HL-60 (cell line): ENCODE results near the gene TSHZ2.

ENCODE experiments used
- DNase-seq, 2 experiments: peaks; one replicate each; pipeline ENCODE4 v3.0.0-alpha.2; 2010 to 2020; ENCODE audit warnings: low read depth in 1 of 2, low spot score in 1 of 2
- H3K27ac ChIP-seq: fragments of 250-450 bp; sonication (Bioruptor Pico); replicated peaks from 2 replicates; pipeline ENCODE4 v1.5.1; 2020; ENCODE audit warnings: mild to moderate bottlenecking, moderate library complexity
- H3K27me3 ChIP-seq: fragments of 250-450 bp; sonication (Bioruptor Pico); 2 replicates; pipeline ENCODE4 v1.5.1; 2021; ENCODE audit warnings: mild to moderate bottlenecking, moderate library complexity; ENCODE audit not compliant: insufficient read depth, poor library complexity, severe bottlenecking
- H3K4me3 ChIP-seq: replicated peaks from 2 replicates; pipeline ENCODE4 v1.5.1; 2011; ENCODE audit warnings: mild to moderate bottlenecking, control low read depth, low read length; ENCODE audit not compliant: insufficient read depth
- GABPA ChIP-seq: IDR thresholded peaks from 2 replicates; pipeline ENCODE4 v1.6.1; 2012; ENCODE audit warnings: low read depth
- POLR2AphosphoS5 ChIP-seq: IDR thresholded peaks from 2 replicates; pipeline ENCODE4 v1.6.1; 2012; ENCODE audit warnings: low read depth
- SPI1 ChIP-seq: IDR thresholded peaks from 2 replicates; pipeline ENCODE4 v1.6.1; 2012; ENCODE audit warnings: low read depth, mild to moderate bottlenecking, borderline replicate concordance
- TF ChIP-seq, protein P1 (sequence below): IDR thresholded peaks from one replicate; pipeline ENCODE4 v1.5.1; 2011; ENCODE audit warnings: low read length, control low read depth, inconsistent platforms; ENCODE audit not compliant: insufficient read depth
- TF ChIP-seq, protein P2 (sequence below): IDR thresholded peaks from 2 replicates; pipeline ENCODE4 v1.6.1; 2012; ENCODE audit warnings: low read depth; ENCODE audit not compliant: insufficient replicate concordance

Gene TSHZ2

DNA sequence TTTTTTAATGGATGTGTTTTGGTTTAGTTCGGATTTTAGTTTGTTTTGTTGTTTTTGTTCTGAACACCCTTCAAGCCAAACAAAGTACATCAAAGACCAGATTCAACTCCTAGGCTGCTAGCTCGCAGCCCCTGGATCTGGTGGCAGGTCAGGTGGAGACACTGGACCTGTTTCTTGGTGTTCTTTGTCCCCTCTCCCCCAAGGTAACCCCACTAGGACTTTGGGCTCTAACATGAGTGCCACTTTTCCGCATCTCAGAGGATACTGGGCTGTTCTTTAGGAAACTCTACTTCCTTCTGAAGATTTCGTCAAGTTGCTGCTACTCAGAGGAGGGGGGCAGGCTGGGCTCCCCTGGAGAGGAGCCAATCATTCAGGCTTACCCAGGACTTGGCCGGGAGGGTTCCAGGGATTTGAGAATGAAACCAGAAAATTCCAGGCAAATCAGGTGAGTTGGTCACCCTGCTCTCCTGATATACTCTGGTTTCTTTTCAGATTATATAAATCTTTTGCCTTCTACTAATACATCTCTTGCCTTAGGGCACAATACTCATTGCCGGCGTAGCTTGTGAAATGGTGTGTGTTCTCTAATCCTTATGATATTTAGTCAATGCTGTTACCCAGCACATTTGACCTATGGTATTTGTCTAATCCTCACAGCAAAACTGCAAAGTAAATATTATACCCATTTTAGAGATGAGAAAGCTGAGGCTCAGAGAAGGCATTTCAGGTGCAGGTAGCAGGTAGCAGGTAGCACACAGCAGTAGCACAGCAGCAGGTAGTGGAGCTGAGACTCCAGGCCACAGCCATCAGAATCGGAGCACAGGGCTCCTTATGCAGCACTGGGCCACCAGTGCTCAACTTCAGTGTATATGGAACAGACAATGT lies 291.6 kb downstream of the TSHZ2 start:
- no peak overlapping the region for H3K4me3 ChIP-seq
- TF ChIP-seq, protein P1, sequence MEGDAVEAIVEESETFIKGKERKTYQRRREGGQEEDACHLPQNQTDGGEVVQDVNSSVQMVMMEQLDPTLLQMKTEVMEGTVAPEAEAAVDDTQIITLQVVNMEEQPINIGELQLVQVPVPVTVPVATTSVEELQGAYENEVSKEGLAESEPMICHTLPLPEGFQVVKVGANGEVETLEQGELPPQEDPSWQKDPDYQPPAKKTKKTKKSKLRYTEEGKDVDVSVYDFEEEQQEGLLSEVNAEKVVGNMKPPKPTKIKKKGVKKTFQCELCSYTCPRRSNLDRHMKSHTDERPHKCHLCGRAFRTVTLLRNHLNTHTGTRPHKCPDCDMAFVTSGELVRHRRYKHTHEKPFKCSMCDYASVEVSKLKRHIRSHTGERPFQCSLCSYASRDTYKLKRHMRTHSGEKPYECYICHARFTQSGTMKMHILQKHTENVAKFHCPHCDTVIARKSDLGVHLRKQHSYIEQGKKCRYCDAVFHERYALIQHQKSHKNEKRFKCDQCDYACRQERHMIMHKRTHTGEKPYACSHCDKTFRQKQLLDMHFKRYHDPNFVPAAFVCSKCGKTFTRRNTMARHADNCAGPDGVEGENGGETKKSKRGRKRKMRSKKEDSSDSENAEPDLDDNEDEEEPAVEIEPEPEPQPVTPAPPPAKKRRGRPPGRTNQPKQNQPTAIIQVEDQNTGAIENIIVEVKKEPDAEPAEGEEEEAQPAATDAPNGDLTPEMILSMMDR: no peak
- TF ChIP-seq, protein P2, sequence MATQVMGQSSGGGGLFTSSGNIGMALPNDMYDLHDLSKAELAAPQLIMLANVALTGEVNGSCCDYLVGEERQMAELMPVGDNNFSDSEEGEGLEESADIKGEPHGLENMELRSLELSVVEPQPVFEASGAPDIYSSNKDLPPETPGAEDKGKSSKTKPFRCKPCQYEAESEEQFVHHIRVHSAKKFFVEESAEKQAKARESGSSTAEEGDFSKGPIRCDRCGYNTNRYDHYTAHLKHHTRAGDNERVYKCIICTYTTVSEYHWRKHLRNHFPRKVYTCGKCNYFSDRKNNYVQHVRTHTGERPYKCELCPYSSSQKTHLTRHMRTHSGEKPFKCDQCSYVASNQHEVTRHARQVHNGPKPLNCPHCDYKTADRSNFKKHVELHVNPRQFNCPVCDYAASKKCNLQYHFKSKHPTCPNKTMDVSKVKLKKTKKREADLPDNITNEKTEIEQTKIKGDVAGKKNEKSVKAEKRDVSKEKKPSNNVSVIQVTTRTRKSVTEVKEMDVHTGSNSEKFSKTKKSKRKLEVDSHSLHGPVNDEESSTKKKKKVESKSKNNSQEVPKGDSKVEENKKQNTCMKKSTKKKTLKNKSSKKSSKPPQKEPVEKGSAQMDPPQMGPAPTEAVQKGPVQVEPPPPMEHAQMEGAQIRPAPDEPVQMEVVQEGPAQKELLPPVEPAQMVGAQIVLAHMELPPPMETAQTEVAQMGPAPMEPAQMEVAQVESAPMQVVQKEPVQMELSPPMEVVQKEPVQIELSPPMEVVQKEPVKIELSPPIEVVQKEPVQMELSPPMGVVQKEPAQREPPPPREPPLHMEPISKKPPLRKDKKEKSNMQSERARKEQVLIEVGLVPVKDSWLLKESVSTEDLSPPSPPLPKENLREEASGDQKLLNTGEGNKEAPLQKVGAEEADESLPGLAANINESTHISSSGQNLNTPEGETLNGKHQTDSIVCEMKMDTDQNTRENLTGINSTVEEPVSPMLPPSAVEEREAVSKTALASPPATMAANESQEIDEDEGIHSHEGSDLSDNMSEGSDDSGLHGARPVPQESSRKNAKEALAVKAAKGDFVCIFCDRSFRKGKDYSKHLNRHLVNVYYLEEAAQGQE: no peak
- TF ChIP-seq GABPA (no peak), POLR2AphosphoS5 (no peak), SPI1 (no peak)
- H3K27ac ChIP-seq: no peak overlapping the region
- DNase-seq: no peak
- H3K27me3 ChIP-seq: peaks cover 2% of the 10 kb centered on the region

DNA sequence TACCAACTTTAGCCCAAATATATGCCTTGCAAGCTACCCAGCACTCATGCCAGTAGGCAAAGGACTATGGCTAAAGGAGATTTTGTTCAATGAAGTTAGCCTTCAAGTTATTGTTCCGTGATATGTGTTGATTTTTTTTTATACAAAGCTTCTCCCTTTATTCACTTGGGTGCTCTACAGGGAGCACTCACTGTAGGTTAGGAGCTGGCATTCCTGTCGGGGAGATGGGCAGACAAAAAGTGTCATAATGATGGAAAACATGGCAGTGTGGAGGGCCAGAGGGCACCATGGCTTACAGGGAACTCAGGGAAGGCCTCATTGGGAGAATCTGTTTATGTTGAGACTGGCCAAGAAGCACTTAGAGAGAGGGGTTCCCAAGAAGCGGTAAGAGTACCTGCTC lies 292.4 kb downstream of the TSHZ2 start:
- Histone ChIP-seq H3K4me3 (no peak overlapping the region), H3K27ac (no peak overlapping the region), H3K27me3 (peaks cover 2% of the 10 kb centered on the region)
- DNase-seq: no peak
- TF ChIP-seq GABPA (no peak), POLR2AphosphoS5 (no peak), SPI1 (no peak)
- TF ChIP-seq, protein P1: no peak
- TF ChIP-seq, protein P2: no peak

DNA sequence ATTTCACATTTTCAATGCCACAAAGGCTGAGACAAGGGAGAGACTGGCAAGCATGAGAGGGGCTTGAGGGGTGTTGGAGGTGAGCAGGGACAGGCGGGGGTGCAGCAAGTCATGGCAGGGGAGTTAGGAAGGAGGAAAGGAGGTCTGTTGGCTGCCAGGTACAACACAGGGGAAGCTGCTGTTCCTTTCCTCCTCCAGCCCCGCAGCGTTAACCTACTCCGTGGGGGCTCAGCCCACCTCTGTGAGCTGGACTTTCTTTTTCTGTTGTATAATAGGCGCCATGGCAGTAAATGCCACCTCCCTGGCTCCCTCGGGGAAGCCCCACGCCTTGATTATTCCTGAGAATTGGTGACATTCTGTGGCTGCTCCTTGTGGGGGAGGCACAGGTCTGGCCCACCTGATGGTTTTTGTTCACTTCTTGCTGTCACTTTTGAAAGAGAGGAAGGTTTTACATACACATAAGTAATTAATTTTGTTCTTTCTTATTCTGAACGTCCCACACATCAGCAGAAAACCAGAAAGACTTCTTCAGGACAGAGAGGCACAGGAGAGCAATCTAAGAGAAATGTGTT lies 293.2 kb downstream of the TSHZ2 start:
- Histone ChIP-seq H3K4me3 (no peak overlapping the region), H3K27me3 (peaks cover 2% of the 10 kb centered on the region), H3K27ac (no peak overlapping the region)
- DNase-seq: no peak
- TF ChIP-seq, protein P2: no peak
- TF ChIP-seq POLR2AphosphoS5 (no peak), GABPA (no peak), SPI1 (no peak)
- TF ChIP-seq, protein P1: no peak
